ENCODE results near the gene PANX2. TPM values are rescaled to one million over a fixed set of nuclear protein-coding genes. Genes with fewer than 3 reads are reported as not detected.

The PANX2 gene
- total and polyA plus RNA-seq, 9 of the 15 experiments (the other 6 are each of a cell fraction or from before 2014, with no cell fraction given): 0.01 to 3.9 (median 0.67) TPM; not detected in 1

DNA sequence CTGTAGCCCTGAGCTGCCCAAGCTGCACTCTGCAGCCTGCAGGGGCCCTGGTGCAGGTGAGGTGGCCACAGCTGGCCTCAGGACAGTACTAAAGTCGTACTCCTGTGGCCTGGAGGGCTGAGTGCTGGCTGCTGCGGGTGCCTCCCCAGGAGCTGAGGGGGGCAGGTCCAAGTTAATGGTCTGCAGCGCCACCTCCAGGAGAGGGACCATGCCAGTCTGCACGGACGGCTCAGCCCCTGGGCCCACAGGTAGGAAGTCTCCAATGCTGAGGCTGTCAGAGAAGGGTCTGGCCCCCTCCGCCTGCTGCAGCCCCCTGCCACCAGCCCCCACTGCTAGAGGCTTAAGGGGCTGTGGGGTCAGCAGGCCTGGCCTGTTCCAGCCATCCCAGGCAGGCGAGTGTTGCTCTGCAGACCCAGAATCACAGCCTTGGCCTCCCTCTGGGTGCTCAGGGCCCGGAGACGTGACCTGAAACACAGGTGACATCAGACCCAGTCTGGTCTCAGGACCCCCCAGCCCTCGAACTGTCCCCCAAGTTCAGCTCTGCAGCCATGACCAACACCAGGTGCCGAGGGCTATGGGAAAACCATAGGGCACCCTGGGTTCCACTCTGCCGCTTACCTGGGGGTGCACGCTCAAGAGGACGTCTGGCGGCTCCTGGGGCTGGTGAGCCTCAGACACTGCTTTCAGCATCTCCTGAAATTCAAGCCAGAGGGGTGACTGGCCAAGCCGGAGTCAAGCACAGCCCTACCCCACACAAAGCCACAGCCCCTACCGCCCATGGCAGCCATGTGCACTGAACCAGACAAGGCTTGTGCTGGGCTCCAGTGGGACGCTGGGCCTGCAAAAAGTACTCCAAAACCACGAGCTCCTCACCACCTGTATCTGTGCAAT, 51.1 kb downstream of the PANX2 start:
- H3K4me1 ChIP-seq (replicated peaks in 1 of 2; ENCODE audit: control insufficient read depth in 2 of 2, insufficient read depth in 2 of 2, low read length in 2 of 2): peaks cover 0 to 33% of the 10 kb centered on the region in 2 experiments; a peak in 3 of 5 replicates
- DNase-seq (ENCODE audit: extremely low read depth in 1 of 4, low spot score in 3 of 4): no peak
- no peaks in the 10 kb centered on the region for H4K20me1 ChIP-seq (replicated peaks; ENCODE audit: control insufficient read depth, insufficient read depth, low read length)
- H3K79me2 ChIP-seq (ENCODE audit: control insufficient read depth, insufficient read depth, low read length): no peaks in the 10 kb centered on the region
- H3K9ac ChIP-seq (ENCODE audit: insufficient read depth in 1 of 2, low read depth in 2 of 2, low read length in 2 of 2): no peak overlapping the region
- intact Hi-C loops (cut with micrococcal nuclease): no loop called here
- no peaks in the 10 kb centered on the region for H3K27me3 ChIP-seq (ENCODE audit: control insufficient read depth in 2 of 2, insufficient read depth in 2 of 2, low read length in 2 of 2)
- peaks cover 86% of the 10 kb centered on the region; the same call in 2 of the 3 replicates for H3K36me3 ChIP-seq (ENCODE audit: control insufficient read depth, insufficient read depth, low read length)
- CTCF ChIA-PET (ENCODE audit: low intra/inter-chr PET ratio): no interaction called here
- no peaks in the 10 kb centered on the region for H3K9me1 ChIP-seq (ENCODE audit: control insufficient read depth, insufficient read depth, low read length)
- no peak overlapping the region for H2AFZ ChIP-seq (ENCODE audit: low read depth, low read length)
- POLR2A ChIA-PET: no interaction called here
- 0 out of 2 replicates have a peak, but pooled peaks cover 1% of the 10 kb centered on the region for H3K9me3 ChIP-seq (replicated peaks; ENCODE audit: control insufficient read depth, insufficient read depth, low read depth, low read length)
- H3K4me2 ChIP-seq (ENCODE audit: insufficient read depth, low read length): no peak overlapping the region
- FAIRE-seq: no peak
- 95% methylated on average over 12 of the region's 19 CpGs for WGBS (ENCODE audit: insufficient coverage, low coverage, missing lambda C conversion rate)
- ATAC-seq: no peak
- no peak overlapping the region for H3K4me3 ChIP-seq
- no peak overlapping the region for H3K27ac ChIP-seq (ENCODE audit: extremely low read depth, low read depth, low read length)
- no TSS peak for BruUV-seq (replicated peaks)
- TF ChIP-seq TGIF2 (CRISPR knock-in tag; IDR thresholded peaks at IDR 0.05) (no peak), ZNF197 (CRISPR knock-in tag; IDR thresholded peaks at IDR 0.05; ENCODE audit: low read depth) (no peak), PML (IDR thresholded peaks at IDR 0.05; ENCODE audit: low read length) (no peak), HSF4 (CRISPR knock-in tag; IDR thresholded peaks at IDR 0.05; ENCODE audit: borderline replicate concordance) (no peak), HLTF (IDR thresholded peaks at IDR 0.05) (no peak), HDAC8 (tag; IDR thresholded peaks at IDR 0.05) (no peak), ZNF695 (CRISPR knock-in tag; IDR thresholded peaks at IDR 0.05) (no peak), LARP7 (IDR thresholded peaks at IDR 0.05) (no peak), SIRT6 (IDR thresholded peaks at IDR 0.05; ENCODE audit: low read depth, low read length) (no peak), KLF1 (tag; IDR thresholded peaks at IDR 0.05) (no peak), JUNB (CRISPR knock-in tag; conservative IDR thresholded peaks at IDR 0.05) (no peak), CREB3L1 (IDR thresholded peaks at IDR 0.05; ENCODE audit: borderline replicate concordance, low read depth) (no peak)
- TF ChIP-seq, protein P1, sequence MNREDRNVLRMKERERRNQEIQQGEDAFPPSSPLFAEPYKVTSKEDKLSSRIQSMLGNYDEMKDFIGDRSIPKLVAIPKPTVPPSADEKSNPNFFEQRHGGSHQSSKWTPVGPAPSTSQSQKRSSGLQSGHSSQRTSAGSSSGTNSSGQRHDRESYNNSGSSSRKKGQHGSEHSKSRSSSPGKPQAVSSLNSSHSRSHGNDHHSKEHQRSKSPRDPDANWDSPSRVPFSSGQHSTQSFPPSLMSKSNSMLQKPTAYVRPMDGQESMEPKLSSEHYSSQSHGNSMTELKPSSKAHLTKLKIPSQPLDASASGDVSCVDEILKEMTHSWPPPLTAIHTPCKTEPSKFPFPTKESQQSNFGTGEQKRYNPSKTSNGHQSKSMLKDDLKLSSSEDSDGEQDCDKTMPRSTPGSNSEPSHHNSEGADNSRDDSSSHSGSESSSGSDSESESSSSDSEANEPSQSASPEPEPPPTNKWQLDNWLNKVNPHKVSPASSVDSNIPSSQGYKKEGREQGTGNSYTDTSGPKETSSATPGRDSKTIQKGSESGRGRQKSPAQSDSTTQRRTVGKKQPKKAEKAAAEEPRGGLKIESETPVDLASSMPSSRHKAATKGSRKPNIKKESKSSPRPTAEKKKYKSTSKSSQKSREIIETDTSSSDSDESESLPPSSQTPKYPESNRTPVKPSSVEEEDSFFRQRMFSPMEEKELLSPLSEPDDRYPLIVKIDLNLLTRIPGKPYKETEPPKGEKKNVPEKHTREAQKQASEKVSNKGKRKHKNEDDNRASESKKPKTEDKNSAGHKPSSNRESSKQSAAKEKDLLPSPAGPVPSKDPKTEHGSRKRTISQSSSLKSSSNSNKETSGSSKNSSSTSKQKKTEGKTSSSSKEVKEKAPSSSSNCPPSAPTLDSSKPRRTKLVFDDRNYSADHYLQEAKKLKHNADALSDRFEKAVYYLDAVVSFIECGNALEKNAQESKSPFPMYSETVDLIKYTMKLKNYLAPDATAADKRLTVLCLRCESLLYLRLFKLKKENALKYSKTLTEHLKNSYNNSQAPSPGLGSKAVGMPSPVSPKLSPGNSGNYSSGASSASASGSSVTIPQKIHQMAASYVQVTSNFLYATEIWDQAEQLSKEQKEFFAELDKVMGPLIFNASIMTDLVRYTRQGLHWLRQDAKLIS (CRISPR knock-in tag; IDR thresholded peaks at IDR 0.05): no peak
- in situ Hi-C loops (cut with MboI): no loop called here
